DMS 273 (cell line): ENCODE measurements around the gene DUSP8.
"Not testable (repeated sequence)": the region's sequence is repeated elsewhere in the genome, so short reads cannot be mapped to it uniquely, and the experiment has no call there.

Experiments used
- DNase-seq: peaks from one replicate; lab custom pipeline; 2025; ENCODE audit not compliant: unreplicated experiment; lab: John Stamatoyannopoulos, UW

The DUSP8 gene

DNA sequence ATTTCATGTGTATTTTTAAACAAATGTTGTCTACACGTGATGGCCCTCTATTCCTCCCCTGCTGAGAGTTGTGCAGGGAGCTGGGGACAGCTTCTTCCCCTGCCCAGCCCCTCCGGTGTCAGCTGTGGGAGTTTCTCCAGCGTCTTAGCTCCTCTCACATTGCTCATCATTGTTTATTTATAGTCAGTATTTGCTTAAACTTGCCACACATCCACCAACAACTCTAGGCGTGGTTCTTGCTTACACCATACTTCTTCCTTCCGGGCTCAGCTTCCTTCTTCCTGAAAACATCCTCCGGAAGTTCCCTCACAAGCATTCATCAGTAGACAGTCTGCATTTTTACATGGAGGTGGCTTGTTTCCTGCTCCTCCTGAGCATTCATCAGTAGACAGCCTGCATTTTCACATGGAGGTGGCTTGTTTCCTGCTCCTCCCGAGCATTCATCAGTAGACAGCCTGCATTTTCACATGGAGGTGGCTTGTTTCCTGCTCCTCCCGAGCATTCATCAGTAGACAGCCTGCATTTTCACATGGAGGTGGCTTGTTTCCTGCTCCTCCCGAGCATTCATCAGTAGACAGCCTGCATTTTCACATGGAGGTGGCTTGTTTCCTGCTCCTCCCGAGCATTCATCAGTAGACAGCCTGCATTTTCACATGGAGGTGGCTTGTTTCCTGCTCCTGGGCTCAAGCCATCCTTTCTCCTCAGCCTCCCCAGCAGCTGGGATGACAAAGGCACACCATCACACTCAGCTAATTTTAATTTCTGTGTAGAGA, 17.3 kb upstream of the DUSP8 start:
- DNase-seq = not testable (repeated sequence)

GRCh38 chr11:1586699-1587098, 14.6 kb upstream of the DUSP8 start:
- peak; percentile 48 for DNase-seq

DNA sequence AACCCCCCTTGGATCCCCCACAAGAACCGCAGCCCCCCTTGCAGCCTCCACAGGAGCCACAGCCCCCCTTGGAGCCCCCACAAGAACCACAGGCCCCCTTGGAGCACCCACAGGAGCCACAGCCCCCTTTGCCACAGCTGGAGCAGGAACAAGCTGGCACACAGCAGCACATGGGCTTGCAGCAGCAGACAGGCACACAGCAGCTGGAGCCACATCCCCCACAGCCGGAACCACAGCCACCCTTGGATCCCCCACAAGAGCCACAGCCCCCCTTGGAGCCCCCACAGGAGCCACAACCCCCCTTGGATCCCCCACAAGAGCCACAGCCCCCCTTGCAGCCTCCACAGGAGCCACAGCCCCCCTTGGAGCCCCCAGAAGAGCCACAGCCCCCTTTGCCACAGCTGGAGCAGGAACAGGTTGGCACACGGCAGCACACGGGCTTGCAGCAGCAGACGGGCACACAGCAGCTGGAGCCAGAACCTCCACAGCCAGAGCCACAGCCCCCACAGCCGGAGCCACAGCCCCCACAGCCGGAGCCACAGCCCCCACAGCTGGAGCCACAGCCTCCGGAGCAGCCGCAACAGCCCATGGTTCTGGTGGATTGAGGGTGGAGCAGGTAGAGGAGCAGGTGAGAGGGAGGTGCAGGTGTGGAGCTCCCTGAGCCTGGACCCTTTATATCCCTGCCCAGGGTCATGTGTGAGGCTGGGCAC, 12.7 kb upstream of the DUSP8 start, which contains the start of gene KRTAP5-1:
KRTAP5-1 (minus strand) TSS at position 623 of the 710 bp plus-strand sequence; CDS start at position 589, 34 bp downstream.
- DNase-seq = not testable (repeated sequence)

- DNase-seq = not testable (repeated sequence)
Observed at GRCh38 chr11:1582909-1583308, 10.8 kb upstream of the DUSP8 start.

GRCh38 chr11:1581976-1582375, 9.9 kb upstream of the DUSP8 start:
- DNase-seq = no peak

GRCh38 chr11:1576825-1577224, 4.8 kb upstream of the DUSP8 start:
- DNase-seq = no peak

- DNase-seq = not testable (repeated sequence)
Observed at GRCh38 chr11:1575756-1576155, 3.7 kb upstream of the DUSP8 start.

- no peak for DNase-seq
Observed at GRCh38 chr11:1574933-1575242, 2.8 kb upstream of the DUSP8 start.

- DNase-seq = peak; percentile 68
Observed at GRCh38 chr11:1574238-1574932, 2.3 kb upstream of the DUSP8 start.

- DNase-seq = no peak
Observed at GRCh38 chr11:1573903-1574237, 1.8 kb upstream of the DUSP8 start.

DNA sequence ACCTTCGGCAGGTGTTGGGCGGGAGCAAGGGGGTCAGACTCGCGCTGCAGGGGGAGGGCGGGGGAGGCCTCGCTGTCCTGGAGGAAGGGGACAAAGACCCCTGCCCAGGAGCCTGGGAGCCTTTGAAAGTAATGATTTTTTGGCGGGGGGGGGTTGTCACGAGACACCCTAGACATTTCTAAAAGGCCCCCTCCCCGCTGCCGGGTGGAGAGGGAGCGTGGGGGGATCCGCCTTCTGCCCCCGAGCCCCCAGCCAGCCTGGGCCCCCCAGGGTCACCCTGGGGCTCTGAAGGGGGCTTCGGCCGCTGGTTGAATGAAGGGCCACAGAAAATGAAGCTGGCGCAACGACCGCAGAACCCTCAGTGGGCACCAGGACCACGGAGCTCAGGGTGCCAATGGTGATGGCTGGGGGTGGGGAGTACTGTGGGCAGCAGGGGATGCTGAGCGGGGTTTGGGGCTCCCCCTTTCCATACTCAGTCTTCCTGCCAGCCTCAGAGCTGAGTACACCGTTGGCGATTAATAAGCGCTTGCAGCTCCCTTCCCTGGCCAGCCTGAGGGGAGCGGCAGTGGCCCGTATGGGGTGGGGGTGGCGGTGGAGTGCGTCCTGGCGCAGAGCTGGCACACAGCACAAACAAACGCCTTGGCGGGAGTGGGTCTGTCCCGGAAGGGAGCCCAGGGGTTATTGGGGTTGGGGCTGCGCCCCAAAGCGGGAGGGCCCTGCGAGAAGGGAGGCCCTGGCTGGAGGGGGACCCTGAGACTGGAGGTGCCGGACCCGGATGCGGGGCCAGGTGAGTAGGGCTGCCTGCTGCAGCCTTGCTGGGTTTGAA, 1.2 kb upstream of the DUSP8 start:
- DNase-seq = peak; percentile 45

- no peak for DNase-seq
Observed at GRCh38 chr11:1571760-1572196, 293 bp downstream of the DUSP8 start.

DNA sequence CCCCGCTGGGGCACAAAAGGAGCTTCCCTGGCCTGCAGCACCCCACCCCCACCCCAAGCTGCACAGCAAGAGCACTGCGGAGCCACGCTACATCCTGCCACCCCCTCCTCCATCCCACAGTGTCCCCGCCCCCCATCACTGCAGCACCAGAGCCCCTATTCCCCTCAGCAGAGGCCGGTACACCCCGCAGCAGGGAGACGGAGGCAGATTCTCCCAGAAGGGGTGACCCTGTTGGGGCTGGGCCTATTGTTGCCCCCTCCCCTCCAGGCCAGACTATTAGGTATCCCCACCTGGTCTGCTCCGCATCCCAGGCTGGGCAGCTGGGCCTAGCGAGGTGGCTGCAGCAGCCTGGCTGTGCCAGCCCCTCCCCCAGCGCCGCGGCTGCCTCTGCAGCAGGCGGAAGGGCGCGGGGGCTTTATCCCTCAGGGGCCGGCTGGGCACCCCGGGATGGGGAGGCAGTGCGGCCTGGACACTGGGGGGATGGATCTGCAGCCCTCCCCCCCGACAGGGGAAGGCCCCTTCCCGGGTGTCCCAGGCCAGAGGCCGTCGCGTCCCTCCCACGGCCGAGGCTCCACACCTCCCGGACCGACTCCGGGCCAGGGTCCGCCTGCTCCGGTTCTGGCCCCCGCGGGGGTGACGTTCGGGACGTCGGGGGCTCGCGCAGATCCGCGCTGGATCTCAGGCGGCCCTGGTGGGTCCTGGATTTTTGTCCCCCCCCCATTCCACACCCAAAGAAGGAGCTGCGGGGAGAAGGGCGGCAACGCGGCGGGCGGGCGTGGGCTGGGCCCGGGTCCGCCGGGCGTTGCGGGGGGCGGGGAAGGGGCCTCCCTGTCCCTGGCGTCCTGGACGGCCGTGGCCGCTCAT, 943 bp downstream of the DUSP8 start:
- DNase-seq = no peak

DNA sequence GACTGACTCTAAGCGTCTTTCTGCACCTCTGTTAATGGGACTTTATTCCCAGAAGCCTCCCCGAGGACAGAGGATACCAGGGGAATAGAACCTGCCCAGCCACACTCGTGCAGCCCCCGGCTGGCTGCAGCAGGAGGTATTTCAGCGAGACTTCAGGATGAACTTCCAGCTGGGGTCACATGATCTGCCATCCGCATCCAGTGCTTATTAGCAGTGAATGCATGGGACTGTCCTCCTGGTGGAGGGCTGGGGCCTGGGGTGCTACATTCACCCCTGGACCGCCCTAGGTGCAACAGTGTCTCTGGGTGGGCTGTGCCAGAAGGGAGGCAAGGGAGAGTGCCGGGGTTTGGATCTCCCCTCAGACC, 1.6 kb downstream of the DUSP8 start:
- no peak for DNase-seq

DNA sequence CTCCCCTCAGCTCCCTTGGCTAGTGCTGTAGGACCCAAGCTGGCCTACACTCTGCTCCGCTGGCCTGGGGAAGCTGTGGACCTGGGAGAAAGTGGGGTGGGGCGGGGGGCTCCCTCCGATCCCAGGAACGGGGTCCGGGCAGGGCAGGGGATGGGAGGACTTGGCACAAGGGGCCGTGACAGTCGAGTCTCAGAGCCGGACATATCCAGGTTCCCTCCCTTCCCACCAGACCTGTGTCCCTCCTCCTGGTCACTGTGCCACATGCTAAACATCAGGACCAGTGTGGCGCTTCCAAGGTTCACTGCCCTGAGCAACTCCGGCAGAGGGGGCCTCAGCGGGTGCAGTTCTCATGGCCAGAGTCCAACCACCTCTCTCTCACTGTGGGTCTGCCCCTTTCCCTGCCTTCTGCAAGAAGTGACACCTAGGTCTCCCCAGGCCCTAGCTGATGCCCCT, 2.0 kb downstream of the DUSP8 start:
- no peak for DNase-seq

- DNase-seq = no peak
Observed at GRCh38 chr11:1569251-1569780, 2.8 kb downstream of the DUSP8 start.

DNA sequence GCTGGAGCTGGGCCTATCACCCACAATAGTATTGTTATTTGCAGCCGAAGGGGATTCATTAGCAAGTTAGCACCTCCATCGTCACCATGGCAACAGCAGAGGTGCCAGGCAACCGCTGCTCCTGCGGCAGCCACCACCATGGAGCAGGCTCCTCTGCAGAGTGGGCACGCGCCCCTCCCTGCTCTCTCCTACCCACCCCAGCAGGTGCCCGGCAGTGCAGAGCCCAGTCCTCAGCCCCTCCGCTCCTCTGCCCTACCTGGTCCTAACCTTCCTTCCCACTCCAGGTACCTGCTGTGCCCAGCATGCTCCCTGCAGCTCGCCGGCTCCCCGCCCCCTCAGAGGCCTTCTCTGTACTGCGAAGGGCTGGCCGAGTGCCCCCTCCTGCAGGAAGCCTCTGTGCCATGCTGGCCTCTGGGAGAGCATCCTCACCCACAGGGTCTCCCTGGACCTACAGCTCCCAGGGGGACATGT, 3.6 kb downstream of the DUSP8 start:
- DNase-seq = peak; percentile 74

DNA sequence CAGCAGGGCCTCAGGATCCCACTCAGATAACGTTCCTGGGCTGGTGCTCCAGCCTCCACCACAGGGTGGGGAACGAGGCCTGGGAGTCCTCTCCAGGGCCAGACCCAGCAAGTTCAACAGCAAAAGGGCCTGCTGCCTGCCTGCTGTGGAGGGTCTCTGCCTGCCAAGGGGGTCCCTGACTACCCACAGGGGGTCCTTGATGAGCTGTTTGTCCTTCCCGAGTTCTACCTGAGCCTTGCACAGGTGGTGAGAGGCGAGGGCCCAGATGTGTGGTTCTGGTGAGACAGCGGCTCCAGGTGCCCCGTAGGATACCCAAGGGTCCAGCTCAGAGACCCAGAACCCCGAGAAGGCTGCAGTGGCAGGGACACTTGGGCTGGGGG, 4.4 kb downstream of the DUSP8 start:
- DNase-seq = no peak

- no peak for DNase-seq
Observed at GRCh38 chr11:1567052-1567720, 4.9 kb downstream of the DUSP8 start.
